Prostate gland (tissue), 2 donors: ENCODE results near the gene TEKT1.

ENCODE experiments used
- POLR2A ChIP-seq: fragments of 450-650 bp; IDR thresholded peaks from one replicate; pipeline ENCODE4 v1.6.1; 2016; ENCODE audit warnings: antibody characterized with exemption, mild to moderate bottlenecking
- POLR2AphosphoS5 ChIP-seq: sonication (generic); formaldehyde crosslinking; IDR thresholded peaks from one replicate; pipeline ENCODE4 v1.6.1; 2017; ENCODE audit warnings: antibody characterized with exemption
- TF ChIP-seq, protein P1 (sequence below), 4 experiments: fragments of 200-600 bp in 2 of 4; fragments of 450-650 bp in 2 of 4; sonication (generic) in 2 of 4; IDR thresholded peaks; 1 replicate in 3 of 4; 2 replicates in 1 of 4; pipeline ENCODE4 v1.5.1; 2016 to 2019; ENCODE audit warnings: antibody characterized with exemption in 4 of 4, mild to moderate bottlenecking in 2 of 4, moderate library complexity in 2 of 4

DNA sequence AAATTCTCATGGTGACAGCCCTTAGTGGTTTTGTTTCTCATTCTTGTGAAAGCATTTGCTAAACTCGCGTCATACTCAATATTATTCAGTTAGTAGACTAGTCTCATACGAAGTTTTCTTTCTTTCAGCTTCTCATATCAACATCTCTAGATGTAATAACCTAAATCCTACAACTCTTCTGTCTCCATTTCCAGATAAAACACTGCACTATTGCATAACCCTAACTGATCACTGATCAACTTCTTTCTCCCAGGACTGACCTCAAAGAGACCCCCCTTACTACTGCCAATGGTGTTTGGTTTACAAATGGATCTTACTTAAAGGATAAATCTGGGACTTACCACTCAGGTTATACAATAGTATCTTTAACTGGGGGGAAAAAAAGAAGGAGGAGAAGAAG lies 36.3 kb upstream of the TEKT1 start:
- TF ChIP-seq, protein P1, sequence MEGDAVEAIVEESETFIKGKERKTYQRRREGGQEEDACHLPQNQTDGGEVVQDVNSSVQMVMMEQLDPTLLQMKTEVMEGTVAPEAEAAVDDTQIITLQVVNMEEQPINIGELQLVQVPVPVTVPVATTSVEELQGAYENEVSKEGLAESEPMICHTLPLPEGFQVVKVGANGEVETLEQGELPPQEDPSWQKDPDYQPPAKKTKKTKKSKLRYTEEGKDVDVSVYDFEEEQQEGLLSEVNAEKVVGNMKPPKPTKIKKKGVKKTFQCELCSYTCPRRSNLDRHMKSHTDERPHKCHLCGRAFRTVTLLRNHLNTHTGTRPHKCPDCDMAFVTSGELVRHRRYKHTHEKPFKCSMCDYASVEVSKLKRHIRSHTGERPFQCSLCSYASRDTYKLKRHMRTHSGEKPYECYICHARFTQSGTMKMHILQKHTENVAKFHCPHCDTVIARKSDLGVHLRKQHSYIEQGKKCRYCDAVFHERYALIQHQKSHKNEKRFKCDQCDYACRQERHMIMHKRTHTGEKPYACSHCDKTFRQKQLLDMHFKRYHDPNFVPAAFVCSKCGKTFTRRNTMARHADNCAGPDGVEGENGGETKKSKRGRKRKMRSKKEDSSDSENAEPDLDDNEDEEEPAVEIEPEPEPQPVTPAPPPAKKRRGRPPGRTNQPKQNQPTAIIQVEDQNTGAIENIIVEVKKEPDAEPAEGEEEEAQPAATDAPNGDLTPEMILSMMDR (IDR thresholded peaks at IDR 0.05): no peak
- no peak for TF ChIP-seq POLR2A
- TF ChIP-seq POLR2AphosphoS5: no peak
